NCI-H1092 (cell line): ENCODE measurements around the gene PGC.

Experiments
- DNase-seq: peaks from one replicate; lab custom pipeline; 2025; lab: John Stamatoyannopoulos, UW

PGC gene

GRCh38 chr6:41746107-41746506 is 1.1 kb downstream of the PGC start:
- no peak for DNase-seq

GRCh38 chr6:41744236-41744787 is 2.9 kb downstream of the PGC start:
- no peak for DNase-seq

- DNase-seq = no peak
Measured at GRCh38 chr6:41743406-41744235, 3.6 kb downstream of the PGC start.

GRCh38 chr6:41741625-41742490 is 5.3 kb downstream of the PGC start:
- DNase-seq = no peak

GRCh38 chr6:41740366-41741162 is 6.6 kb downstream of the PGC start:
- DNase-seq = no peak

- no peak for DNase-seq
Measured at GRCh38 chr6:41739041-41739440, 8.2 kb downstream of the PGC start.

GRCh38 chr6:41737591-41738130 is 9.5 kb downstream of the PGC start:
- no peak for DNase-seq

GRCh38 chr6:41736800-41737555 is 10.2 kb downstream of the PGC start:
- DNase-seq = no peak

GRCh38 chr6:41736186-41736733 is 10.9 kb downstream of the PGC start:
- DNase-seq = no peak

GRCh38 chr6:41735427-41736185 is 11.6 kb downstream of the PGC start, which contains the start of gene TFEB:
Gene TFEB, minus strand, starts transcription at chr6:41735608. Its CDS starts 44,395 bp downstream, at chr6:41691213.
- DNase-seq = peak; percentile 74

GRCh38 chr6:41734666-41735426 is 12.4 kb downstream of the PGC start:
- DNase-seq = peak; percentile 34

- DNase-seq = peak; percentile 67
Measured at GRCh38 chr6:41733707-41734665, 13.2 kb downstream of the PGC start.

GRCh38 chr6:41733360-41733706 is 13.9 kb downstream of the PGC start:
- DNase-seq = no peak

GRCh38 chr6:41732591-41733359 is 14.4 kb downstream of the PGC start:
- DNase-seq = no peak

GRCh38 chr6:41732149-41732548 is 15.0 kb downstream of the PGC start:
- no peak for DNase-seq

GRCh38 chr6:41731561-41732086 is 15.6 kb downstream of the PGC start:
- no peak for DNase-seq
